Measurements from ENCODE around the gene CACNB4. TPM values are rescaled to one million over a fixed set of nuclear protein-coding genes. Genes with fewer than 3 reads are reported as not detected.

CACNB4 gene
- total RNA-seq, 1 experiment from 2014 or later = 1.00 TPM

- peaks cover 4% of the 10 kb centered on the region; the same call in 1 of the 2 replicates for H3K27me3 ChIP-seq (replicated peaks; ENCODE audit: control insufficient read depth, insufficient read depth, low read length)
- H3K9me3 Mint-ChIP-seq (ENCODE audit: unreplicated experiment) = no peaks in the 10 kb centered on the region
These were observed 665 bp upstream of the CACNB4 start for GRCh38 chr2:152099367-152100050.

DNA sequence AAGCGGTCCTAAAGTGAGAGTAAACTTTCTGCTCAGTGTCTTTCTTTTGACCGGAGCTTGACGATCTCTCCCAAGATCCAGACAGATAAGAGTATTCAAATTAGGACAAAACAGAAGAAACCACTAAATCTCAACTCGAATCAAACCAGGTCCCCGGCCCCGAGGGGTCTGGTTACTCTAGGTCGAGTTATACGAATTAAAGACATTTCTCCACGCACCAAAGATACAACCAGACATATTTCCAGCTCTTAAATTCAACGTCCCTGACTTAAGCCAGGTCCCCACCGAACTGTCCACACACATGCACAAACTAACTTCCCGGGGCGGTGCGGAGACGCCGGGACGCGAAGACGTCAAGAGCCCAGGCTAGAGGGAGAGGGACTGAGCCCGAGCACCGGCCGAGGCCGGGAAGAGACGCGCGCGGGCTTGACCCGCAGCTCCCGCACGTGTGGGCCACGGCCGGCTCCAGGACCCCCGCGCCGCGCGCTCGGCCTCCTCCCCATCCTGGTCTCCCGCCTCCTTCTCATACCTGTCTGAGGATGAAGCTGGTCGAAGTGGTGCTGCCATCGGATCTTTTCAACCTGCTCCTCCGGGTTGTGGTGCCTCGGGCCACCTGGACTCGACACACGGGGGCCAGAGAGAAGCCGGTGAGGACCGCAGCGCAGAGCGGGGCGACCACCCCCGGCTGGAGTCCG is 896 bp downstream of the CACNB4 start:
- no TSS peak for BruUV-seq (replicated peaks)
- Mint-ChIP-seq H3K27ac (ENCODE audit: unreplicated experiment) (no peak overlapping the region), H3K27me3 (ENCODE audit: insufficient read depth, unreplicated experiment) (peaks cover 16% of the 10 kb centered on the region), H3K4me1 (ENCODE audit: low read depth, unreplicated experiment) (peaks cover 14% of the 10 kb centered on the region), H3K9me3 (ENCODE audit: unreplicated experiment) (no peaks in the 10 kb centered on the region), H3K4me3 (ENCODE audit: unreplicated experiment) (peak overlapping the region; percentile 74), H3K36me3 (ENCODE audit: insufficient read depth, unreplicated experiment) (no peaks in the 10 kb centered on the region)
- H3K4me3 ChIP-seq (ENCODE audit: low read depth, low read length) = peak overlapping the region; percentile 56
- H3K9me3 ChIP-seq = no peaks in the 10 kb centered on the region
- peak in 1 of 2 experiments; percentile 32 for DNase-seq
- no peaks in the 10 kb centered on the region for H3K36me3 ChIP-seq (ENCODE audit: control insufficient read depth, insufficient read depth, low read length)
- intact Hi-C loops (cut with micrococcal nuclease; ENCODE audit: unreplicated experiment) = loop anchor here (5.0 kb wide), 2 partner anchors 61 to 74 kb away; no protein-coding TSS in a partner anchor
- H3K27me3 ChIP-seq (replicated peaks; ENCODE audit: control insufficient read depth, insufficient read depth, low read length) = peaks cover 4% of the 10 kb centered on the region; the same call in 1 of the 2 replicates
- no peak for TF ChIP-seq CTCF (IDR thresholded peaks at IDR 0.05; ENCODE audit: insufficient read depth in 1 of 2, low read depth in 1 of 2, low read length in 1 of 2, severe bottlenecking in 1 of 2, unreplicated experiment in 1 of 2)
- POLR2A ChIA-PET = no interaction called here
- CTCF ChIA-PET = interaction anchor here (0.6 to 1.0 kb wide), 2 partner anchors 16 to 436 kb away, joined by 3 read pairs; no protein-coding TSS in a partner anchor
- no peaks in the 10 kb centered on the region for H3K4me1 ChIP-seq

More at GRCh38 chr2:152099367-152100050, 665 bp upstream of the CACNB4 start:
- DNase-seq = peak in 1 of 2 experiments; percentile 5
- Histone ChIP-seq H3K36me3 (ENCODE audit: control insufficient read depth, insufficient read depth, low read length) (no peaks in the 10 kb centered on the region), H3K4me1 (no peaks in the 10 kb centered on the region), H3K9me3 (no peaks in the 10 kb centered on the region), H3K4me3 (ENCODE audit: low read depth, low read length) (peak overlapping the region; percentile 56)
- ChIA-PET CTCF (interaction anchor here (0.6 kb wide), 2 partner anchors 72 to 81 kb away, joined by 3 read pairs; no protein-coding TSS in a partner anchor), POLR2A (interaction anchor here (0.5 kb wide), 1 partner anchor 272 kb away, joined by 3 read pairs; no protein-coding TSS in a partner anchor)
- no TSS peak for BruUV-seq (replicated peaks)
- no peak for TF ChIP-seq CTCF (IDR thresholded peaks at IDR 0.05; ENCODE audit: insufficient read depth in 1 of 2, low read depth in 1 of 2, low read length in 1 of 2, severe bottlenecking in 1 of 2, unreplicated experiment in 1 of 2)
- Mint-ChIP-seq H3K27me3 (ENCODE audit: insufficient read depth, unreplicated experiment) (peaks cover 16% of the 10 kb centered on the region), H3K36me3 (ENCODE audit: insufficient read depth, unreplicated experiment) (no peaks in the 10 kb centered on the region), H3K4me1 (ENCODE audit: low read depth, unreplicated experiment) (peaks cover 14% of the 10 kb centered on the region), H3K27ac (ENCODE audit: unreplicated experiment) (no peak overlapping the region), H3K4me3 (ENCODE audit: unreplicated experiment) (peak overlapping the region; percentile 74)
- intact Hi-C loops (cut with micrococcal nuclease; ENCODE audit: unreplicated experiment) = loop anchor here (5.0 kb wide), 2 partner anchors 62 to 73 kb away; no protein-coding TSS in a partner anchor

- Histone ChIP-seq H3K9me3 (no peaks in the 10 kb centered on the region), H3K4me3 (ENCODE audit: low read depth, low read length) (peak overlapping the region; percentile 56), H3K27me3 (replicated peaks; ENCODE audit: control insufficient read depth, insufficient read depth, low read length) (peaks cover 4% of the 10 kb centered on the region; the same call in 1 of the 2 replicates), H3K4me1 (no peaks in the 10 kb centered on the region), H3K36me3 (ENCODE audit: control insufficient read depth, insufficient read depth, low read length) (no peaks in the 10 kb centered on the region)
- intact Hi-C loops (cut with micrococcal nuclease; ENCODE audit: unreplicated experiment) = loop anchor here (5.0 kb wide), 2 partner anchors 60 to 75 kb away; no protein-coding TSS in a partner anchor
- ChIA-PET CTCF (interaction anchor here (0.6 to 1.0 kb wide), 2 partner anchors 16 to 437 kb away, joined by 3 read pairs; no protein-coding TSS in a partner anchor), POLR2A (no interaction called here)
- Mint-ChIP-seq H3K27me3 (ENCODE audit: insufficient read depth, unreplicated experiment) (peaks cover 16% of the 10 kb centered on the region), H3K9me3 (ENCODE audit: unreplicated experiment) (no peaks in the 10 kb centered on the region), H3K36me3 (ENCODE audit: insufficient read depth, unreplicated experiment) (no peaks in the 10 kb centered on the region), H3K27ac (ENCODE audit: unreplicated experiment) (no peak overlapping the region), H3K4me3 (ENCODE audit: unreplicated experiment) (peak overlapping the region; percentile 74), H3K4me1 (ENCODE audit: low read depth, unreplicated experiment) (peaks cover 14% of the 10 kb centered on the region)
- DNase-seq = peak in 1 of 2 experiments; percentile 3
- BruUV-seq (replicated peaks) = no TSS peak
- TF ChIP-seq CTCF (IDR thresholded peaks at IDR 0.05; ENCODE audit: insufficient read depth in 1 of 2, low read depth in 1 of 2, low read length in 1 of 2, severe bottlenecking in 1 of 2, unreplicated experiment in 1 of 2) = no peak
These were observed 1.5 kb downstream of the CACNB4 start for GRCh38 chr2:152097290-152097800.

Measured in Caco-2 (cell line).